Measurements from ENCODE around the gene MATN3.

MATN3 gene

GRCh38 chr2:20035955-20036666 is 23.6 kb upstream of the MATN3 start:
- no peak for DNase-seq (ENCODE audit: low read depth in 2 of 2)

GRCh38 chr2:20034821-20035220 is 22.4 kb upstream of the MATN3 start:
- no peak for DNase-seq (ENCODE audit: low read depth in 2 of 2)

- DNase-seq (ENCODE audit: low read depth in 2 of 2) = no peak
Observed at GRCh38 chr2:20034218-20034617, 21.8 kb upstream of the MATN3 start.

GRCh38 chr2:20033322-20033721 is 20.9 kb upstream of the MATN3 start:
- no peak for DNase-seq (ENCODE audit: low read depth in 2 of 2)

GRCh38 chr2:20030224-20030623 is 17.8 kb upstream of the MATN3 start:
- DNase-seq (ENCODE audit: low read depth in 2 of 2) = no peak

- DNase-seq (ENCODE audit: low read depth in 2 of 2) = no peak
Observed at GRCh38 chr2:20027705-20028434, 15.4 kb upstream of the MATN3 start.

- DNase-seq (ENCODE audit: low read depth in 2 of 2) = no peak
Observed at GRCh38 chr2:20027260-20027677, 14.8 kb upstream of the MATN3 start.

- no peak for DNase-seq (ENCODE audit: low read depth in 2 of 2)
Observed at GRCh38 chr2:20025065-20025786, 12.8 kb upstream of the MATN3 start.

- DNase-seq (ENCODE audit: low read depth in 2 of 2) = no peak
Observed at GRCh38 chr2:20023688-20024087, 11.2 kb upstream of the MATN3 start.

- no peak for DNase-seq (ENCODE audit: low read depth in 2 of 2)
Observed at GRCh38 chr2:20021405-20022009, 9.0 kb upstream of the MATN3 start.

GRCh38 chr2:20019747-20020146 is 7.3 kb upstream of the MATN3 start:
- DNase-seq (ENCODE audit: low read depth in 2 of 2) = no peak

GRCh38 chr2:20018601-20019152 is 6.2 kb upstream of the MATN3 start:
- DNase-seq (ENCODE audit: low read depth in 2 of 2) = no peak

GRCh38 chr2:20016346-20016745 is 3.9 kb upstream of the MATN3 start:
- DNase-seq (ENCODE audit: low read depth in 2 of 2) = no peak

GRCh38 chr2:20015482-20016083 is 3.1 kb upstream of the MATN3 start:
- no peak for DNase-seq (ENCODE audit: low read depth in 2 of 2)

GRCh38 chr2:20013126-20013849 is 820 bp upstream of the MATN3 start:
- no peak for DNase-seq (ENCODE audit: low read depth in 2 of 2)

GRCh38 chr2:20012032-20012281 is 511 bp downstream of the MATN3 start:
- no peak for DNase-seq (ENCODE audit: low read depth in 2 of 2)

- DNase-seq (ENCODE audit: low read depth in 2 of 2) = no peak
Observed at GRCh38 chr2:20011276-20012031, 1.0 kb downstream of the MATN3 start.

GRCh38 chr2:20008703-20009102 is 3.8 kb downstream of the MATN3 start:
- DNase-seq (ENCODE audit: low read depth in 2 of 2) = no peak

GRCh38 chr2:20005891-20006470 is 6.5 kb downstream of the MATN3 start:
- DNase-seq (ENCODE audit: low read depth in 2 of 2) = no peak

GRCh38 chr2:20005067-20005627 is 7.3 kb downstream of the MATN3 start:
- DNase-seq (ENCODE audit: low read depth in 2 of 2) = no peak
